ENCODE results near the gene KCNJ18.
A peak's percentile ranks its signal among the peaks of the same experiment; 100 is the strongest.
"Not testable (repeated sequence)": the region's sequence is repeated elsewhere in the genome, so short reads cannot be mapped to it uniquely, and the experiment has no call there.

Gene KCNJ18

GRCh38 chr17:21685061-21685795 is 7.1 kb upstream of the KCNJ18 start:
- DNase-seq (ENCODE audit: low read depth), result not testable (repeated sequence)

- no peak for DNase-seq (ENCODE audit: low read depth)
These were observed 5.9 kb upstream of the KCNJ18 start for GRCh38 chr17:21686165-21687015.

- no peak for DNase-seq (ENCODE audit: low read depth)
These were observed 5.0 kb upstream of the KCNJ18 start for GRCh38 chr17:21687136-21687953.

- no peak for DNase-seq (ENCODE audit: low read depth)
These were observed 3.9 kb upstream of the KCNJ18 start for GRCh38 chr17:21688293-21688949.

GRCh38 chr17:21689604-21690003 is 2.7 kb upstream of the KCNJ18 start:
- DNase-seq (ENCODE audit: low read depth), result peak; percentile 77

GRCh38 chr17:21690811-21691210 is 1.5 kb upstream of the KCNJ18 start:
- DNase-seq (ENCODE audit: low read depth), result not testable (repeated sequence)

- DNase-seq (ENCODE audit: low read depth), result not testable (repeated sequence)
These were observed 842 bp upstream of the KCNJ18 start for GRCh38 chr17:21691481-21691880.

GRCh38 chr17:21692704-21693065 is 362 bp downstream of the KCNJ18 start:
- DNase-seq (ENCODE audit: low read depth), result not testable (repeated sequence)

- DNase-seq (ENCODE audit: low read depth), result not testable (repeated sequence)
These were observed 1.1 kb downstream of the KCNJ18 start for GRCh38 chr17:21693391-21693796.

GRCh38 chr17:21693937-21694336 is 1.6 kb downstream of the KCNJ18 start:
- not testable (repeated sequence) for DNase-seq (ENCODE audit: low read depth)

GRCh38 chr17:21696227-21696626 is 3.9 kb downstream of the KCNJ18 start:
- not testable (repeated sequence) for DNase-seq (ENCODE audit: low read depth)

GRCh38 chr17:21696842-21697507 is 4.7 kb downstream of the KCNJ18 start:
- DNase-seq (ENCODE audit: low read depth), result not testable (repeated sequence)

- DNase-seq (ENCODE audit: low read depth), result not testable (repeated sequence)
These were observed 5.2 kb downstream of the KCNJ18 start for GRCh38 chr17:21697508-21697860.

GRCh38 chr17:21698437-21699075 is 6.2 kb downstream of the KCNJ18 start:
- DNase-seq (ENCODE audit: low read depth), result not testable (repeated sequence)

- not testable (repeated sequence) for DNase-seq (ENCODE audit: low read depth)
These were observed 6.8 kb downstream of the KCNJ18 start for GRCh38 chr17:21699124-21699523.

- DNase-seq (ENCODE audit: low read depth), result not testable (repeated sequence)
These were observed 7.4 kb downstream of the KCNJ18 start for GRCh38 chr17:21699573-21700236.

- not testable (repeated sequence) for DNase-seq (ENCODE audit: low read depth)
These were observed 8.8 kb downstream of the KCNJ18 start for GRCh38 chr17:21701090-21701489.

- DNase-seq (ENCODE audit: low read depth), result not testable (repeated sequence)
These were observed 9.7 kb downstream of the KCNJ18 start for GRCh38 chr17:21702029-21702428.

GRCh38 chr17:21702521-21702920 is 10.2 kb downstream of the KCNJ18 start:
- DNase-seq (ENCODE audit: low read depth), result not testable (repeated sequence)
